ENCODE data around the gene LRP1B. TPM values are rescaled to one million over a fixed set of nuclear protein-coding genes. Genes with fewer than 3 reads are reported as not detected.

LRP1B gene
- total RNA-seq, 4 donors from 2014 or later = 37.1 to 82.7 (median 50.9) TPM

GRCh38 chr2:141943918-141944317, 186.9 kb downstream of the LRP1B start:
- Histone ChIP-seq H3K36me3 (no peaks in the 10 kb centered on the region), H3K27ac (no peak overlapping the region), H3K4me3 (replicated peaks in 1 of 3) (no peak overlapping the region), H3K4me1 (no peaks in the 10 kb centered on the region), H3K9me3 (no peaks in the 10 kb centered on the region), H3K27me3 (no peaks in the 10 kb centered on the region)
- TF ChIP-seq POLR2A (IDR thresholded peaks at IDR 0.05) = no peak
- TF ChIP-seq, protein P1, sequence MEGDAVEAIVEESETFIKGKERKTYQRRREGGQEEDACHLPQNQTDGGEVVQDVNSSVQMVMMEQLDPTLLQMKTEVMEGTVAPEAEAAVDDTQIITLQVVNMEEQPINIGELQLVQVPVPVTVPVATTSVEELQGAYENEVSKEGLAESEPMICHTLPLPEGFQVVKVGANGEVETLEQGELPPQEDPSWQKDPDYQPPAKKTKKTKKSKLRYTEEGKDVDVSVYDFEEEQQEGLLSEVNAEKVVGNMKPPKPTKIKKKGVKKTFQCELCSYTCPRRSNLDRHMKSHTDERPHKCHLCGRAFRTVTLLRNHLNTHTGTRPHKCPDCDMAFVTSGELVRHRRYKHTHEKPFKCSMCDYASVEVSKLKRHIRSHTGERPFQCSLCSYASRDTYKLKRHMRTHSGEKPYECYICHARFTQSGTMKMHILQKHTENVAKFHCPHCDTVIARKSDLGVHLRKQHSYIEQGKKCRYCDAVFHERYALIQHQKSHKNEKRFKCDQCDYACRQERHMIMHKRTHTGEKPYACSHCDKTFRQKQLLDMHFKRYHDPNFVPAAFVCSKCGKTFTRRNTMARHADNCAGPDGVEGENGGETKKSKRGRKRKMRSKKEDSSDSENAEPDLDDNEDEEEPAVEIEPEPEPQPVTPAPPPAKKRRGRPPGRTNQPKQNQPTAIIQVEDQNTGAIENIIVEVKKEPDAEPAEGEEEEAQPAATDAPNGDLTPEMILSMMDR (IDR thresholded peaks at IDR 0.05) = no peak
- no peak for DNase-seq
- intact Hi-C loops (cut with DNase I) = no loop called here
- WGBS, 2 donors = 85 to 86% methylated on average over 7 of the region's 7 CpGs

- Histone ChIP-seq H3K27ac (no peak overlapping the region), H3K9me3 (no peaks in the 10 kb centered on the region), H3K4me1 (no peaks in the 10 kb centered on the region), H3K27me3 (no peaks in the 10 kb centered on the region), H3K4me3 (replicated peaks in 1 of 3) (no peak overlapping the region), H3K36me3 (no peaks in the 10 kb centered on the region)
- TF ChIP-seq POLR2A (IDR thresholded peaks at IDR 0.05) = no peak
- TF ChIP-seq, protein P1 (IDR thresholded peaks at IDR 0.05) = peak in 3 of 6 experiments; percentile 30 to 46 (median 44)
- WGBS, 2 donors = 71 to 72% methylated on average over 5 of the region's 5 CpGs
- no peak for DNase-seq
- intact Hi-C loops (cut with DNase I) = no loop called here
Observed at GRCh38 chr2:141942006-141942789, 188.6 kb downstream of the LRP1B start.

DNA sequence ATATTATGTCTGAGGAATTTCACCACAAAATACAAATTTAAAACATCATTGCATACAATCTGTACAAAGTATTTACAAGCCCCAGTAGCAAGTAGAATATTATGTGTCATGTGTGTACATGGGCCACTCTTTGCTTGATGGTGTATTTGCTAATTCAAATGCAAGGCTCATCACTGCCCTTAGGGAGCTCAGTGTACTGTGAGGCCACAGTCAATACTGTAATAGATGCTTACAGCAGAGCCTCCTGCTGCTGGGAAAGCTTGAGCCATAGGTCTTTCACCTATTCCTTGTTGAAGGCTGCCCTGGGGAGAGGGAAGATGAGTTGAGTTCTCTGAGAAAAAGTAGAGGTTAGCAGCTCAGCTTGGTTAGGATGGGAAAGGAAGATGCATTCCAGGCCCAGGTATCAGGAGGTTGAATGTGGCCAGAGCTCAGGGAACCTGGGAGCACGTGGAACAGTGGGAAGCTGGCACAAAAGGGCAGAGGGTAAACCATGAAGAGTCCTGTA, 189.6 kb downstream of the LRP1B start:
- DNase-seq = no peak
- no peaks in the 10 kb centered on the region for H3K9me3 ChIP-seq
- intact Hi-C loops (cut with DNase I) = no loop called here

DNA sequence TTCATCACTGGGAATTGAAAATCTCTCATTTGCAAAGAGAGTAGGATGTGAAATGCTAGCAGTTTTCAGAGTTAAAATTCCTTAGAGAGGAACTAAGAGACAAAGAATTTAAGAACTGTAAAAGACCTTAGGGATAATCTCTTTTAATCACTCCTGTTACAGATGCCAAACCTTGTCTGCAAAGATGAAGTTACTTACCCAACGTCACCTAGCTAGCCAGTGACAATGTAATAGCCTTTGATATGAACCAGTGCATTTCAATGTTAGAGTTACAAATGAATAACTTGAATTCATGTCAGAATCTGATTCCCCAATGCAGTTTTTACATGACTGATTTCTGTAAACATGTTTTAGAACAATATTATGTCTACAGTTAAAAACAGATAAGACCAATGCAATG, 190.1 kb downstream of the LRP1B start:
- Histone ChIP-seq H3K27ac (no peak overlapping the region), H3K27me3 (no peaks in the 10 kb centered on the region), H3K4me1 (no peaks in the 10 kb centered on the region), H3K4me3 (replicated peaks in 1 of 3) (no peak overlapping the region), H3K36me3 (no peaks in the 10 kb centered on the region), H3K9me3 (no peaks in the 10 kb centered on the region)
- intact Hi-C loops (cut with DNase I) = no loop called here
- no peak for TF ChIP-seq POLR2A (IDR thresholded peaks at IDR 0.05)
- TF ChIP-seq, protein P1 (IDR thresholded peaks at IDR 0.05) = no peak
- DNase-seq = no peak
- WGBS, 2 donors = 76 to 77% methylated on average over 1 of the region's 1 CpG

More for the DNA sequence above, 189.6 kb downstream of the LRP1B start:
- no peak overlapping the region for H3K4me3 ChIP-seq (replicated peaks in 1 of 3)
- H3K36me3 ChIP-seq = no peaks in the 10 kb centered on the region
- TF ChIP-seq, protein P1 (IDR thresholded peaks at IDR 0.05) = no peak
- TF ChIP-seq POLR2A (IDR thresholded peaks at IDR 0.05) = no peak
- no peak overlapping the region for H3K27ac ChIP-seq
- 80 to 85% methylated on average over 1 of the region's 1 CpG for WGBS, 2 donors
- H3K4me1 ChIP-seq = no peaks in the 10 kb centered on the region
- no peaks in the 10 kb centered on the region for H3K27me3 ChIP-seq

GRCh38 chr2:141933226-141933625, 197.6 kb downstream of the LRP1B start:
- intact Hi-C loops (cut with DNase I) = no loop called here
- TF ChIP-seq, protein P1 (IDR thresholded peaks at IDR 0.05) = no peak
- TF ChIP-seq POLR2A (IDR thresholded peaks at IDR 0.05) = no peak
- no peaks in the 10 kb centered on the region for H3K27me3 ChIP-seq
- H3K4me3 ChIP-seq (replicated peaks in 1 of 3) = no peak overlapping the region
- H3K36me3 ChIP-seq = no peaks in the 10 kb centered on the region
- peaks cover 0 to 3% of the 10 kb centered on the region in 2 donors for H3K4me1 ChIP-seq
- 67 to 78% methylated on average over 1 of the region's 1 CpG for WGBS, 2 donors
- no peaks in the 10 kb centered on the region for H3K9me3 ChIP-seq
- DNase-seq = no peak
- no peak overlapping the region for H3K27ac ChIP-seq

Data from thyroid gland (tissue), 4 donors.